Measurements from ENCODE around the gene RNF125. TPM values are rescaled to one million over a fixed set of nuclear protein-coding genes. Genes with fewer than 3 reads are reported as not detected.

RNF125 gene
- total and polyA plus RNA-seq, 8 donors, result 1.1 to 50.2 (median 3.0) TPM; not detected in 1

DNA sequence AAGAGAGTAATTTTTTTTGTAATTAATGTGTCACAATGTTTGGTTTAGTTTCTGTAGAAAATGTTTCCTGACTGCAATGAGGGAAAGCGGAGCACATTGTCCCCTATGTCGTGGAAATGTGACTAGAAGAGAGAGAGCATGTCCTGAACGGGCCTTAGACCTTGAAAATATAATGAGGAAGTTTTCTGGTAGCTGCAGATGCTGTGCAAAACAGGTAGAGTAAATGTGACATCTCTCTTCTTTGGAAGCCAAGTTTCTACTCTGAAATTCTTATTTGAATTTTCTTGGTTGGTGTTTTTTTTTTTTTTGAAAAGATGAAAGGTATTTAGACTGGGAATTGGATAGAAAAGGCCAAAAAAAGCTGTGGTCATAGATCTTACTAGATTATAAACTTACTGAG, 93.1 kb downstream of the RNF125 start:
- no peak for DNase-seq
- H3K27me3 ChIP-seq, result no peaks in the 10 kb centered on the region
- intact Hi-C loops (cut with DNase I; ENCODE audit: low total_unique reads), result no loop called here
- H3K36me3 ChIP-seq, result peaks cover 0 to 46% (median 40%) of the 10 kb centered on the region in 4 donors
- H3K9me3 ChIP-seq, result no peaks in the 10 kb centered on the region
- H3K4me3 ChIP-seq, result no peak overlapping the region
- no peak overlapping the region for H3K27ac ChIP-seq
- no peak for TF ChIP-seq POLR2A (IDR thresholded peaks at IDR 0.05)
- no peak for TF ChIP-seq POLR2AphosphoS5 (IDR thresholded peaks at IDR 0.05)
- TF ChIP-seq, protein P1, sequence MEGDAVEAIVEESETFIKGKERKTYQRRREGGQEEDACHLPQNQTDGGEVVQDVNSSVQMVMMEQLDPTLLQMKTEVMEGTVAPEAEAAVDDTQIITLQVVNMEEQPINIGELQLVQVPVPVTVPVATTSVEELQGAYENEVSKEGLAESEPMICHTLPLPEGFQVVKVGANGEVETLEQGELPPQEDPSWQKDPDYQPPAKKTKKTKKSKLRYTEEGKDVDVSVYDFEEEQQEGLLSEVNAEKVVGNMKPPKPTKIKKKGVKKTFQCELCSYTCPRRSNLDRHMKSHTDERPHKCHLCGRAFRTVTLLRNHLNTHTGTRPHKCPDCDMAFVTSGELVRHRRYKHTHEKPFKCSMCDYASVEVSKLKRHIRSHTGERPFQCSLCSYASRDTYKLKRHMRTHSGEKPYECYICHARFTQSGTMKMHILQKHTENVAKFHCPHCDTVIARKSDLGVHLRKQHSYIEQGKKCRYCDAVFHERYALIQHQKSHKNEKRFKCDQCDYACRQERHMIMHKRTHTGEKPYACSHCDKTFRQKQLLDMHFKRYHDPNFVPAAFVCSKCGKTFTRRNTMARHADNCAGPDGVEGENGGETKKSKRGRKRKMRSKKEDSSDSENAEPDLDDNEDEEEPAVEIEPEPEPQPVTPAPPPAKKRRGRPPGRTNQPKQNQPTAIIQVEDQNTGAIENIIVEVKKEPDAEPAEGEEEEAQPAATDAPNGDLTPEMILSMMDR (IDR thresholded peaks at IDR 0.05), result no peak
- TF ChIP-seq EP300 (IDR thresholded peaks at IDR 0.05), result no peak
- H3K4me1 ChIP-seq, result peaks cover 0 to 30% (median 0%) of the 10 kb centered on the region in 4 donors
- 68 to 80% (median 75%) methylated on average over 3 of the region's 3 CpGs for WGBS, 5 donors

DNA sequence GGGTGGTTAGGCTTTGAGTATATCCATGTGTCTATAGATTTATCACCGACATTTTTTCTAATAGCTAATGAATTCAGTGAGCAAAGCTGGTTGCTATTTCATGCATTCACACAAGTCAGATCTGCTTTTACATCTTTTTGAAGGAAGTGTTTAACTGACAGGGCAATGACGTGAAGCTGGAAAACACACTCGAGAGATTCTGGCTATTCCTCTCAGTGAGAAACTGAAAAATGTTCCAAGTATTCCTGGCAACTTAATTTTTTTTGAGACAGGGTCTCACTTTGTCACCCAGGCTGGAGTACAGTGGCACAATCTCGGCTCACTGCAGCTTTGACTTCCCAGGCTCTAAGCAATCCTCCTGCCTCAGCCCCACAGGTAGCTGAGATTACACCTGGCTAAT, 94.2 kb downstream of the RNF125 start:
- intact Hi-C loops (cut with DNase I; ENCODE audit: low total_unique reads), result no loop called here
- 83 to 91% (median 89%) methylated on average over 4 of the region's 4 CpGs for WGBS, 5 donors
- H3K36me3 ChIP-seq, result peaks cover 0 to 56% (median 51%) of the 10 kb centered on the region in 4 donors

DNA sequence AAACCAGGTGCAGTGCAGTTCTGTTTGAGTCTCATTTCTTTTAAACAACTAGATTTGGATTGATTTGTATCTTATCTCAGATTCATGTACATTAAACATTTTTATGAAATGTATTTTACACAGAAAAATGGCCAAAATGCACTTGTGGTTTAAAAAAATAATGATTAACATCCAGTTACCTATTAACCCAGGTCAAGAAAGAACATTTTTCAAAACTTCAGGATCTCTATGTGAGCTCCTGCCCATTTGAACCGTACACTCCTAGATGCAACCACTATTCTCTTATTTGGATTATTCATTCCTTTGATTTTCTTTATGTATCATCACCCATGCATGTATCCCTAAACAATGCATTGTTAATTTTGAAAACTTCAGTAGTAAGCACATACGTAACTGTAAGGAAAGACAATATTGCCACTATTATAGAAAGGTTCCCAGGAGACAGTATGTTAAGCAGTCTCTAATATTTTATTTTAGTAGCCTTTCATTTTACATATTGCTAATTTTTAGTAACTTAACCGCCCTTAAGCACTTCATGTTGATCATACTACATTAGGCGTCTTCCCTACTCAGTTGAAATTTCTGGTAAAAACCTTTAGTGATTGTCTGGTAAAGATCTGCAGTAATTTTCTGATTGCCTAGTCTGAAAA, 95.8 kb downstream of the RNF125 start:
- Histone ChIP-seq H3K27me3 (no peaks in the 10 kb centered on the region), H3K36me3 (peaks cover 0 to 70% (median 66%) of the 10 kb centered on the region in 4 donors), H3K27ac (no peak overlapping the region), H3K4me1 (peaks cover 0 to 27% (median 0%) of the 10 kb centered on the region in 4 donors), H3K4me3 (no peak overlapping the region), H3K9me3 (no peaks in the 10 kb centered on the region)
- 83 to 91% (median 85%) methylated on average over 4 of the region's 4 CpGs for WGBS, 5 donors
- no peak for DNase-seq
- TF ChIP-seq POLR2AphosphoS5 (IDR thresholded peaks at IDR 0.05) (no peak), POLR2A (IDR thresholded peaks at IDR 0.05) (no peak), EP300 (IDR thresholded peaks at IDR 0.05) (no peak)
- TF ChIP-seq, protein P1 (IDR thresholded peaks at IDR 0.05), result no peak
- intact Hi-C loops (cut with DNase I; ENCODE audit: low total_unique reads), result no loop called here

More for the DNA sequence above, 94.2 kb downstream of the RNF125 start:
- Histone ChIP-seq H3K9me3 (no peaks in the 10 kb centered on the region), H3K4me3 (no peak overlapping the region), H3K27me3 (no peaks in the 10 kb centered on the region), H3K27ac (no peak overlapping the region), H3K4me1 (peaks cover 0 to 30% (median 0%) of the 10 kb centered on the region in 4 donors)
- TF ChIP-seq, protein P1 (IDR thresholded peaks at IDR 0.05), result no peak
- TF ChIP-seq POLR2A (IDR thresholded peaks at IDR 0.05), result no peak
- TF ChIP-seq EP300 (IDR thresholded peaks at IDR 0.05), result no peak
- no peak for TF ChIP-seq POLR2AphosphoS5 (IDR thresholded peaks at IDR 0.05)
- no peak for DNase-seq

DNA sequence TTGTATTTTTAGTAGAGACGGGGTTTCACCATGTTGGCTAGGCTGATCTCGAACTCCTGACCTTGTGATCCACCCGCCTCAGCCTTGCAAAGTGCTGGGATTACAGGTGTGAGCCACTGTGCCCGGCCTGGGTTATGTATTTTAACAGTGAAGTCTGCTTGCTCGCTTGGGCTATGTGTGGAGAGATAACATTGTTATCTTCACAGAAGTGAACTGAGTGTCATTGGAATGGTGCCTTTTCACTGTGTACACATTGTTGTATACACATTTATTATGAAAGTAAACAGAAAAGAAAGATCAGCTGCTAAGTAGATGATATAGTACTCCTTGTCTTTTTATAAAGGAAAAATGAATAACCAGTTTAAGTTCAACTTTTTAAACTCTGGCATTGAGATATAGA, 103.4 kb downstream of the RNF125 start:
- no peak overlapping the region for H3K27ac ChIP-seq
- peaks cover 0 to 10% (median 6%) of the 10 kb centered on the region in 4 donors for H3K4me1 ChIP-seq
- 40 to 75% (median 49%) methylated on average over 5 of the region's 5 CpGs for WGBS, 5 donors
- no peak overlapping the region for H3K4me3 ChIP-seq
- intact Hi-C loops (cut with DNase I; ENCODE audit: low total_unique reads), result no loop called here
- H3K36me3 ChIP-seq, result peaks cover 4 to 73% (median 68%) of the 10 kb centered on the region in 4 donors
- TF ChIP-seq EP300 (IDR thresholded peaks at IDR 0.05) (no peak), POLR2AphosphoS5 (IDR thresholded peaks at IDR 0.05) (peak in 1 of 3 donors; percentile 7)
- no peaks in the 10 kb centered on the region for H3K9me3 ChIP-seq
- H3K27me3 ChIP-seq, result no peaks in the 10 kb centered on the region
- peak in 1 of 2 donors; percentile 51 for DNase-seq

Other genes starting within 250 kb of the RNF125 start
- 10 to 100 TPM; 33.5 to 75.6 (median 43.5) TPM for gene TRAPPC8, start 75.7 kb upstream of the RNF125 start, total RNA-seq
- gene TRAPPC8, start 75.7 kb upstream of the RNF125 start, polyA plus RNA-seq, result 10 to 100 TPM in 2 of 3 donors, 1 to 10 TPM in 1; 8.6 to 14.1 (median 11.5) TPM
- gene RNF138, start 73.0 kb downstream of the RNF125 start, total RNA-seq, result 10 to 100 TPM in 4 of 5 donors, not detected in 1; 11.2 to 42.2 (median 22.1) TPM
- gene RNF138, start 73.0 kb downstream of the RNF125 start, polyA plus RNA-seq, result 10 to 100 TPM in 2 of 3 donors, 1 to 10 TPM in 1; 8.5 to 16.0 (median 12.4) TPM
- gene MEP1B, start 171.2 kb downstream of the RNF125 start, total RNA-seq, result 1 to 10 TPM in 1 of 5 donors, not detected in 4; 1.1 TPM
- gene MEP1B, start 171.2 kb downstream of the RNF125 start, polyA plus RNA-seq, result not detected

Data from stomach (tissue), 9 donors.